ENCODE measurements around the gene PRR5.
"Not testable (repeated sequence)": the region's sequence is repeated elsewhere in the genome, so short reads cannot be mapped to it uniquely, and the experiment has no call there.

Gene PRR5

DNA sequence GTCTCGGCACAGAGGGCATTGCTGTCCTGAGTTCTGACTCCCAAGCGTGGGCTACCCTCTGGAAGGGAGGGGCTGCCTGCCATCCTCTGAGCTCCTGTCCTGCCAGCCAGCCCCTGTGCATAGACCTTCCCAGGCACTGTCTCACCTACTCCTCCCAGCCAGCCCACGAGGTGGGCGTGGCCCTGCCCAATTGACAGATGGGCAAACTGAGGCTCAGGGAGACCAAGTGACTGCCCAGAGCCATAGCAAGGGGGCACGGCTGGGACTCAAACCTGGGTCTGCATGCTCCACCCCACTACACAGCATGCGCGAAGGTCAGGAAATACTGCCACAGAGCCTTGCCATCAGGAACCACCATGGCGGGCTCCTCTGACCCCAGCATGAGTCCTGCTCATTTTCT, 29.4 kb upstream of the PRR5 start:
- no peak overlapping the region for H3K4me3 ChIP-seq (replicated peaks; ENCODE audit: low read depth, low read length)
- no peak for DNase-seq (ENCODE audit: extremely low read depth, low read depth)
- TF ChIP-seq, protein P1, sequence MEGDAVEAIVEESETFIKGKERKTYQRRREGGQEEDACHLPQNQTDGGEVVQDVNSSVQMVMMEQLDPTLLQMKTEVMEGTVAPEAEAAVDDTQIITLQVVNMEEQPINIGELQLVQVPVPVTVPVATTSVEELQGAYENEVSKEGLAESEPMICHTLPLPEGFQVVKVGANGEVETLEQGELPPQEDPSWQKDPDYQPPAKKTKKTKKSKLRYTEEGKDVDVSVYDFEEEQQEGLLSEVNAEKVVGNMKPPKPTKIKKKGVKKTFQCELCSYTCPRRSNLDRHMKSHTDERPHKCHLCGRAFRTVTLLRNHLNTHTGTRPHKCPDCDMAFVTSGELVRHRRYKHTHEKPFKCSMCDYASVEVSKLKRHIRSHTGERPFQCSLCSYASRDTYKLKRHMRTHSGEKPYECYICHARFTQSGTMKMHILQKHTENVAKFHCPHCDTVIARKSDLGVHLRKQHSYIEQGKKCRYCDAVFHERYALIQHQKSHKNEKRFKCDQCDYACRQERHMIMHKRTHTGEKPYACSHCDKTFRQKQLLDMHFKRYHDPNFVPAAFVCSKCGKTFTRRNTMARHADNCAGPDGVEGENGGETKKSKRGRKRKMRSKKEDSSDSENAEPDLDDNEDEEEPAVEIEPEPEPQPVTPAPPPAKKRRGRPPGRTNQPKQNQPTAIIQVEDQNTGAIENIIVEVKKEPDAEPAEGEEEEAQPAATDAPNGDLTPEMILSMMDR (IDR thresholded peaks at IDR 0.05; ENCODE audit: low read depth, low read length, missing control alignments), result no peak

DNA sequence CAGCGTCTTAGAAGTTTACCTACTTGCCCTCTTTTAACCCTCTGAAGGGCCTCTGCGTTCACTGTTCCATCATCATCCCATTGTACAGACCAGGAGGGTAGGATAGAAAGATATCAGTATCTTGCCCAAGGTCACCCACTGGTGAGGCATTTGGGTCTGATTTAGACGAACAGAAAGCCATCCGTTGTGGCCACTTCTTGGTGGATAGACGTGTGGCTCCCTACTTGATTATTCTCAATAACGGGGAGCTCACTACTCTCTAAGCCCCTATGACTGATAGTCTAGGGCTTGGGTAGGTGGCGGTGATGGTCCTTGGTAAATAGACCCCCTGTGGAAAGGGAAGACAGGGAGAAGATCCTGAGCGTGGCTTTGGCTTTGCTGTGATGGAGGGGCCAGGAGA, 28.6 kb upstream of the PRR5 start:
- DNase-seq (ENCODE audit: extremely low read depth, low read depth), result no peak
- no peak overlapping the region for H3K4me3 ChIP-seq (replicated peaks; ENCODE audit: low read depth, low read length)
- TF ChIP-seq, protein P1 (IDR thresholded peaks at IDR 0.05; ENCODE audit: low read depth, low read length, missing control alignments), result no peak

DNA sequence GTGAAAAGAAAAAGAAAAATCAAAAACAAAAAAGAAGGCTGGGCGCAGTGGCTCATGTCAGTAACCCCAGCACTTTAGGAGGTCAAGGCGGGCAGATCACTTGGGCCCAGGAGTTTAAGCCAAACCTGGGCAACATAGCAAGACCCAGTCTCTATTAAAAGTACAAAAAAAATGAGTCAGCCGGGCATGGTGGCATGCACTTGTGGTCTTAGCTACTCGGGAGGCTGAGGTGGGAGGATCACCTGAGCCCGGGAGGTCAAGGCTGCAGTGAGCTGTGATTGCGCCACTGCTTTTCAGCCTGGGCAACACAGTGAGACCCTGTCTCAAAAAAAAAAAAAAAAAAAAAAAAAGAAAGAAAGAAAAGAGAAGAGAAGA, 26.0 kb upstream of the PRR5 start:
- not testable (repeated sequence) for DNase-seq (ENCODE audit: extremely low read depth, low read depth); H3K4me3 ChIP-seq (replicated peaks; ENCODE audit: low read depth, low read length)

DNA sequence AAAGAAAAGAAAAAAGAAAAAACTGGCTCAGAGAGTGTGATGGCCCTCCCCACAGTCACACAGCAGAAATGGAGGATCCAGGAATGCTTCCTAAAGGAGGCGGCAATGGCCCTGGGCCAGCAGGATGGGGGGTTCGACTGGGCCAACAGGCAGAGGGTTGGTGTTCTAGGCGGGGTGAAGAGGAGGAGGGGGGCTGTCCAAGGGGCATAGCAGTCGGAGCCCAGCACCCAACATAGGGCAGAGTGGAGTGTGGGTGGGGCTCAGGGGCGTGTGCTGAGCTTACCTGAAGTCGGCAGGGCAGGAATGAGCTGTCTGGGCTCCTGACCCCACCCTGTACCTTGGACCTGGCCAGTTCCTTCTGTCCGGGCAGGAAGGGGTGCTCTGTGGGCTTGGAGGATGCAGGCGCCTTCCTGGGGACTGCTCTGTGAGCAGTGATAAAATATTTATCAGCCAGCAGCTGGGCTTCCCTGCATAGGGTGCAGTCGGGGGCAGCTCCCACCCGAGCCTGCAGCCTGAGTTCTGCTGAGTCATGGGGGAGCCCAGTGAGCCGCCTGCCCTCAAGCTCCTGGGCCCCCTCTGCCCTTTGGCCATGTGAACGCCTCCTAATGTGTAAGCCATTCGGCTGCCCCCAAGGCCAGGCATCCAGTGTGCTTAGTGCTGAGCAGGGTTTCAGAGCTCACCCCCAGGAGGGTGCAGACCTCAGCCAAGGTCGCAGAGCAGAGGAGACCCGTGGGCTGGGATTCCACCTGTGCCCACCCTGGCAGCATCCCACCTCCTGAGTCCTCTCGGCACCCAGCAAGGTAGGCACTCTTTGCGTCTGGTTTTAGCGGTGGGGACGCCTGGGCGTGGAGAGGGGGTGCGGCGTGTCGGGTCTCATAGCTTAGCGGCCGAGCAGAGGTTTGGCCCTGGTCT, 25.3 kb upstream of the PRR5 start:
- H3K4me3 ChIP-seq (replicated peaks; ENCODE audit: low read depth, low read length), result no peak overlapping the region

DNA sequence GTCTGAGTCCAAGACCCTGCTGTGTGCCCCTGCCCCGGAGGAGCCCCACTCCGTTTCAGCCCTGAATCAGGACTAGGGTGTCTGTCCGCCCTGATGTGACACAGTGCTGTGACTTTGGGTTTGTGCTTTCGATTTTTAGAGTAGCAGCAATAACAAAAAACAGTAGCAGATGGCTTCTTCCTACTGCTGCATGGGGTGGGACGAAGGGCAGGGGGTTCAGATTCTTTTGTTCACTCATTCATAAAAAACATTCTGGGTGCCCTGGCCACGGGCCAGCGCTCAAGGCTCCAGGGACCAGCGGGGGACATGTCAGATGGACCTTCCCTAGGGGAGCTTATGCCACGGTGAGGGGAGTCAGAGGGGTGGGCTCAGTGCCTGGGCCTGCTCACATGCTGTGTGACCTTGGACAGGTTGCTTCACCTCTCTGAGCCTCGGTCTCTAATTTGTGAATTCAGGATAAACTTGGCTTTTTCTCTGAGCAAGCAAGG, 24.6 kb upstream of the PRR5 start:
- TF ChIP-seq, protein P1 (IDR thresholded peaks at IDR 0.05; ENCODE audit: low read depth, low read length, missing control alignments), result no peak
- no peak for DNase-seq (ENCODE audit: extremely low read depth, low read depth)
- H3K4me3 ChIP-seq (replicated peaks; ENCODE audit: low read depth, low read length), result no peak overlapping the region

More for the DNA sequence above, 25.3 kb upstream of the PRR5 start:
- TF ChIP-seq, protein P1 (IDR thresholded peaks at IDR 0.05; ENCODE audit: low read depth, low read length, missing control alignments), result no peak
- no peak for DNase-seq (ENCODE audit: extremely low read depth, low read depth)

DNA sequence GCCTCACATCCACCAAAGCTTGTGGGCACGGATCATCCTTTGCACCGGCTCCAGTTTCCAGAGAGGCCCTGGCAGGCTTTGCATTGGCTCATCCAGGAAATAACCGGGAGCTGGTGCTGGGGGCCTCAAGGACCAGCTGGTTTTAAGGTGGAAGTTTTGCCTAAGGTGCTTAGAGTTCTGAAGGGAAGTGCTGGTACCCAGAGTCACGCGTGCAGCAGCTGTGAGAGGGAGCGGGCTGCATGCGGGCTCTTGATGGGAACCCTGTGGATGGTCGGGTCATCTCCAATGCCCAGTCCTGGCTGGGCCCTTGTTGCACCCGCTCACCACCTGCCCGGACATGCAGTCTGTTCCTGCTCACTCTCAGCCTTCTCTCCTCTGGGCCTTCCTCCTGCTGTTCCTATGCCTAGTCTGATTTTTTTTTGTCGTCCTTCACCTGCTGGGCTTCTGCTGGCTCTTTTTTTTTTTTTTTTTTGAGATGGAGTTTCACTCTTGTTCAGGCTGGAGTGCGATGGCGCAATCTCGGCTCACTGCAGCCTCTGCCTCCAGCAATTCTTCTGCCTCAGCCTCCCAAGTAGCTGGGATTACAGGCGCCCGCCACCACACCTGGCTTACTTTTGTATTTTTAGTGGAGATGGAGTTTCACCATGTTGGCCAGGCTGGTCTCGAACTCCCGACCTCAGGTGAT, 24.0 kb upstream of the PRR5 start:
- no peak overlapping the region for H3K4me3 ChIP-seq (replicated peaks; ENCODE audit: low read depth, low read length)
- no peak for DNase-seq (ENCODE audit: extremely low read depth, low read depth)
- TF ChIP-seq, protein P1 (IDR thresholded peaks at IDR 0.05; ENCODE audit: low read depth, low read length, missing control alignments), result no peak
